ENCODE results near the gene CES1.
A peak's percentile ranks its signal among the peaks of the same experiment; 100 is the strongest.

The CES1 gene

DNA sequence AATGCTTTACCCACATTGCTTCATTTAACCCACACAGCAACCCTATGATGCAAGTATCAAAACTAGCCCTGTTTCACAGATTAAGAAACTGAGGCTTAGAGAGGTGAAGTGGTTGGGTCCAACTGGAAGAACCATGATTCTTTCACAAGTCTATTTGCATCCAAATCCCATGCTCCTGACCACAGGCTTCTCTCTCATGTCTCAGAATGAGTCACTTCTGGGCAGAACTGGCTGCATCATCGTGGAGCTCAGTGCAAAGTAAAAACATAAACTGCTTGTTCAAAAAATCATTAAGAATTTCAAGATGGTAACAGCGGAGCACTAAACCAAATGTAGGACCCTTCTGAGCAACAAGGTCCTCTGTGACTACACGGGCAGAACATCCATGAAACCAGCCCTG, 20.2 kb upstream of the CES1 start:
- Histone ChIP-seq H3K27me3 (replicated peaks; ENCODE audit: control insufficient read depth, insufficient read depth, low read length) (no peaks in the 10 kb centered on the region), H3K36me3 (ENCODE audit: control insufficient read depth, insufficient read depth, low read length) (no peaks in the 10 kb centered on the region), H3K4me3 (replicated peaks; ENCODE audit: low read depth, low read length) (no peak overlapping the region)
- TF ChIP-seq CTCF (IDR thresholded peaks at IDR 0.05; ENCODE audit: insufficient read depth, low read length, poor library complexity, severe bottlenecking) = no peak
- no peak for DNase-seq (ENCODE audit: extremely low read depth, insufficient read length)

DNA sequence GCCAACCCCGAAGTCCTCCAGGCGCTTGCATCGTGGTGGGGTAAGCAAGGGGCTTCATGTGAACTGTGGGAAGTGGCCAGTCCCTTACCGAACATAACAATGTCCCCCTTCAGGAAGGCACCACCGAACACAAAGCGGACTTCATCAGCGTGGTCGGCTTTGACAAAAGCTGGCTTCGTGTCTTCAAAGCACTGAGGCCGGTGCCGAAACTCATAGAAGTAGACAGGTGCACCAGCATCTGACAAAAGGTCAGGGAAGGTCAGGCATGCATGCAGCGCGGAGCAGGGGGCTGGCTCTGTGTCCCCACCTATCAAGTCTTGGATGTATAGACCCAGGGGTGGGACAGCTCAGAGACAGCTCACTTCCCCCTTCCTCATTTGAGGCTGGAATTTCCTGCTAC, 16.6 kb upstream of the CES1 start:
- H3K36me3 ChIP-seq (ENCODE audit: control insufficient read depth, insufficient read depth, low read length) = no peaks in the 10 kb centered on the region
- DNase-seq (ENCODE audit: extremely low read depth, insufficient read length) = no peak
- H3K27me3 ChIP-seq (replicated peaks; ENCODE audit: control insufficient read depth, insufficient read depth, low read length) = no peaks in the 10 kb centered on the region
- no peak overlapping the region for H3K4me3 ChIP-seq (replicated peaks; ENCODE audit: low read depth, low read length)
- no peak for TF ChIP-seq CTCF (IDR thresholded peaks at IDR 0.05; ENCODE audit: insufficient read depth, low read length, poor library complexity, severe bottlenecking)

DNA sequence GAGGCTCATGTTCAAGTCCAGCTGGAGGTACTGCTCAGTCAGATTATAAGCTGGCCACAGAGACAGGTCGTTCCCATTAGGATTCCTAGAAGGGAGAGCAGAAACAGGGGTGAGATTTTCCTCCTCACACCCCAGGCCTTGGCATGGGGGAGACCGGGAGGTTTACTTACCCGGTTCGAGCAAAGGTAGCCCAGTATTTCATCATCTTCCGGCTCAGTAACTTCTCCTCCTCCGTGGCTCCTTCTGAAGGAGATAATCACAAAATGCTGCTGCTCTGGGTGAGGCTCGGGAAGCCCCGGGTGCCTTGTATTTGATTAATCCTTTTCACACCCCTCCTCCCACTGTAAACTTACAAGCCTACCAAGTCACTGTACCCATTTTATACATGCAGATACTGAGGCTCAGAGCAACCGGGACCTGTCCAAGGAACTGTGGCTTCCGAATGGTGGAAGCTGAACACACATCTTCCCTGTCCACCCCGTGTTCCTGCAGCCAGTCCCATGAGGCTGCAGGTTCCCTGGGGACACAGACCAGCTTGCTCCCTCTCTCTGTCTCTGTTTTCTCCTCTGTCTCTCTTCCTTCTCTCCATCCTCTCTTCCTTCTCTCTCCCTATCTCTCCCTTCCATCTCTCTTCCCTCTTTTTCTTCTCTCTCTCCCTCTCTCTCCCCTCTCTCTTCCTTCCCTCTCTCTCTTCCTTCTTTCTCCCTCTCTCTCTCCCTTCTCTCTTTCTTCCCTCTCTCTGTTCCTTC, 13.9 kb upstream of the CES1 start:
- DNase-seq (ENCODE audit: extremely low read depth, insufficient read length) = no peak
- Histone ChIP-seq H3K4me3 (replicated peaks; ENCODE audit: low read depth, low read length) (no peak overlapping the region), H3K27me3 (replicated peaks; ENCODE audit: control insufficient read depth, insufficient read depth, low read length) (no peaks in the 10 kb centered on the region), H3K36me3 (ENCODE audit: control insufficient read depth, insufficient read depth, low read length) (no peaks in the 10 kb centered on the region)
- no peak for TF ChIP-seq CTCF (IDR thresholded peaks at IDR 0.05; ENCODE audit: insufficient read depth, low read length, poor library complexity, severe bottlenecking)

DNA sequence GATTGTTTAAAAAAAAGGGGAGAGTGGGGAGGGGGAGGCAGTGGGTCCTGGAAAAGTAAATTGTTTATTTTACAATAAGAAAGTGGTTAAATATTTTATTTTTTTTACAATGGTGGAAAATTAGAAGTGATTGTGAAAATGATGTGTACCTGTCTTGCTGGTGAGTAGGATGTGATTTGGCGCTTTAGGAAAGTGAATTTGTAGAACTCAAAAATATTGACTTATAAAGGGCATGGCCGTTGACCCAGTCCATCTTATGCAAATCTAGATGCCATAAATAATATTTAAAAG, 10.2 kb upstream of the CES1 start:
- no peaks in the 10 kb centered on the region for H3K36me3 ChIP-seq (ENCODE audit: control insufficient read depth, insufficient read depth, low read length)
- DNase-seq (ENCODE audit: extremely low read depth, insufficient read length) = no peak
- no peak for TF ChIP-seq CTCF (IDR thresholded peaks at IDR 0.05; ENCODE audit: insufficient read depth, low read length, poor library complexity, severe bottlenecking)
- H3K27me3 ChIP-seq (replicated peaks; ENCODE audit: control insufficient read depth, insufficient read depth, low read length) = no peaks in the 10 kb centered on the region
- no peak overlapping the region for H3K4me3 ChIP-seq (replicated peaks; ENCODE audit: low read depth, low read length)

- peak; percentile 62 for TF ChIP-seq CTCF (IDR thresholded peaks at IDR 0.05; ENCODE audit: insufficient read depth, low read length, poor library complexity, severe bottlenecking)
- no peaks in the 10 kb centered on the region for H3K27me3 ChIP-seq (replicated peaks; ENCODE audit: control insufficient read depth, insufficient read depth, low read length)
- no peak for DNase-seq (ENCODE audit: extremely low read depth, insufficient read length)
- H3K36me3 ChIP-seq (ENCODE audit: control insufficient read depth, insufficient read depth, low read length) = no peaks in the 10 kb centered on the region
- H3K4me3 ChIP-seq (replicated peaks; ENCODE audit: low read depth, low read length) = no peak overlapping the region
Measured at GRCh38 chr16:55842369-55843104, 9.6 kb upstream of the CES1 start.

All from GM06990 (cell line).